ENCODE measurements around the gene NCDN. TPM values are rescaled to one million over a fixed set of nuclear protein-coding genes. Genes with fewer than 3 reads are reported as not detected.
A peak's percentile ranks its signal among the peaks of the same experiment; 100 is the strongest.

Gene NCDN
- total RNA-seq, 4 donors from 2014 or later, result 22.4 to 40.4 (median 29.2) TPM

DNA sequence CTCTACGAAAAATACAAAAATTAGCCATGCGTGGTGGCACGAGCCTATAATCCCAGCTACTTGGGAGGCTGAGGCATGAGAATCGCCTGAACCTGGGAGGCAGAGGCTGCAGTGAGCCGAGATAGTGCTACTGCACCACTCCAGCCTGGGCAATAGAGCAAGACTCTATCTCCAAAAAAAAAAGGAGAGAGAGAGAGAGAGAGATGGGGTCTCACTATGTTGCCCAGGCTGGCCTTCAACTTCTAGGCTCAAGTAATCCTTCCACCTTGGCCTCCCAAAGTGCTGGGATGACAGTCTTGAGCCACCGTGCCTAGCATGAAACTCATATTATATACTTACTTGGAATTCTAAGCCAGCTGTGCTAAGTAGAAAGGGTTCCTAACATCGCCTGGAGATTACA is 54.1 kb downstream of the NCDN start:
- intact Hi-C loops (cut with DNase I), result no loop called here
- H3K27ac ChIP-seq (replicated peaks in 1 of 4), result no peak overlapping the region
- H3K4me1 ChIP-seq, result peaks cover 0 to 12% (median 9%) of the 10 kb centered on the region in 4 donors
- 96% methylated on average over 7 of the region's 7 CpGs for WGBS
- no peaks in the 10 kb centered on the region for H3K27me3 ChIP-seq
- no peaks in the 10 kb centered on the region for H3K9me3 ChIP-seq
- TF ChIP-seq POLR2A (IDR thresholded peaks at IDR 0.05; ENCODE audit: low read depth), result no peak
- no peak for TF ChIP-seq CTCF (IDR thresholded peaks at IDR 0.05)
- TF ChIP-seq EP300 (IDR thresholded peaks at IDR 0.05), result no peak
- no peak for TF ChIP-seq POLR2AphosphoS5 (IDR thresholded peaks at IDR 0.05)
- H3K4me3 ChIP-seq, result no peak overlapping the region
- DNase-seq (ENCODE audit: extremely low spot score), result peak; percentile 68
- peaks cover 29 to 78% (median 59%) of the 10 kb centered on the region in 4 donors for H3K36me3 ChIP-seq

DNA sequence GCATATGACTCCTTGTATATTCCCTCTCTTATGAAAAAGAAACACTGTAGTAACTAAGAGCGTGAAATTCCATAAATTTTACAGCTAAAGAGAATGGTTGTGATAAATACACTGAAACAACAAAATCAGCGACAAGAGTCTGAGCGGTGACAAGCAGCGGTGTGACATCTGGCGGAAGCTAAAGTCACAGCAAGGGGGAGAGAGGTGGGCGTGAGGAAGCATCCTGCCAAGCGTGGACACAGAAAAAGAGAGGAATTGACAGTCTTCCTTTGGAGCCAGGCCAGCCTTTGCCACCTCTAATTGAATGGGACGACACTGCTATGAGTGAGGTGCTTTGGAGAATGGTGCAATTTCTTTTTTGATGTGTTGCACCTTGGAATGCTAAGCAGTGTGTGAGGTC is 57.8 kb downstream of the NCDN start:
- Histone ChIP-seq H3K4me3 (no peak overlapping the region), H3K36me3 (peaks cover 4 to 65% (median 38%) of the 10 kb centered on the region in 4 donors), H3K4me1 (peaks cover 0 to 12% (median 9%) of the 10 kb centered on the region in 4 donors), H3K27ac (replicated peaks in 1 of 4) (no peak overlapping the region), H3K9me3 (no peaks in the 10 kb centered on the region), H3K27me3 (no peaks in the 10 kb centered on the region)
- TF ChIP-seq EP300 (IDR thresholded peaks at IDR 0.05) (no peak), POLR2A (IDR thresholded peaks at IDR 0.05; ENCODE audit: low read depth) (no peak), CTCF (IDR thresholded peaks at IDR 0.05) (no peak), POLR2AphosphoS5 (IDR thresholded peaks at IDR 0.05) (no peak)
- WGBS, result 78% methylated on average over 8 of the region's 8 CpGs
- intact Hi-C loops (cut with DNase I), result no loop called here
- DNase-seq (ENCODE audit: extremely low spot score), result peak; percentile 66

Other genes with a start within 250 kb of the NCDN start
- gene KIAA0319L, start 396 bp upstream of the NCDN start, total RNA-seq, result 10 to 100 TPM; 28.5 to 35.7 (median 32.7) TPM
- gene TFAP2E, start 15.5 kb downstream of the NCDN start, total RNA-seq, result under 1 TPM in 3 of 4 donors, not detected in 1; 0.33 to 0.71 (median 0.63) TPM
- gene PSMB2, start 83.7 kb downstream of the NCDN start, total RNA-seq, result 10 to 100 TPM; 30.3 to 40.5 (median 32.4) TPM
- 10 to 100 TPM; 20.5 to 33.2 (median 28.2) TPM for gene C1orf216, start 161.1 kb downstream of the NCDN start, total RNA-seq
- under 1 TPM in 3 of 4 donors, not detected in 1; under 0.01 to 0.40 (median 0.17) TPM for gene CLSPN, start 212.2 kb downstream of the NCDN start, total RNA-seq